22Rv1 (cell line): ENCODE data around the gene RPL5.

Source experiments
- CTCF ChIP-seq: fragments of 450-650 bp; IDR thresholded peaks from 2 replicates; pipeline ENCODE4 v1.5.1; 2017; ENCODE audit warnings: mild to moderate bottlenecking
- ZFX ChIP-seq: fragments of 450-650 bp; IDR thresholded peaks from 2 replicates; pipeline ENCODE4 v1.6.1; 2017; ENCODE audit warnings: antibody characterized with exemption, borderline replicate concordance

DNA sequence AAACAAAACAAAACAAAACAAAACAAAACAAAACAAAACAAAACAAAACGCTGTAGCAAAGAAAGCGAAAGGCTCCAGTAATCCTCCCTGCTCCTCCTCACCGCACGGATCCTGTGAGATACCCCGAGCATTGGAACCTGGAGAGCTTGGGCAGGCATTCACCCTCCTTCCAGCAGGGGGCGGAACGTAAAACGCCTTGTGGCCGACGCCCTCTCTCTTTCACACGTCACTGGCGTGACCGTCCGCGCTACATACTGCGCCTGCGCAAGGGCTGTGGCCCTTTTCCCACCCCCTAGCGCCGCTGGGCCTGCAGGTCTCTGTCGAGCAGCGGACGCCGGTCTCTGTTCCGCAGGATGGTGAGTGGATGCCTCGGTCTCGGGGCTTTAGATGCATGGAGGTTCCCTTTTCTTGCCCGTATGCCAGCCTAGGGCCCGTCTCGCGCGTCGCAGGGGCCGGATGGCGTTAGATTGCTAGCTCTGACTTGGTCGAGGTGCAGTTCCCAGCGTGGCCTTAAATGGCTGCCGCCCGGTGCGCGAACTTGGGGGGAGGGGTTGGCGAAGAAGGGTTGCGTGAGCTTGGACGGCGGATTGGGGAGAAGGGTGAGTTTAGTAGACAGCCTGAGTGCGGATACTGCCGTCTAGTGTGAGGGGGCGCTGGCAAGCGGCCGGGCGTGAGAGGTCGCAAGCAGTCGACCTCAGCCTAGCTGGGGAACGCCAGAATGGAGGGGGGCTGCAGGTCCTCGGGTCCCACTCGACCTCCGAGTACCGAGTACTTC lies at the start of gene RPL5:
- TF ChIP-seq CTCF (peak; percentile 95), ZFX (no peak)
